Measurements from ENCODE around the gene SUSD5.

DNA sequence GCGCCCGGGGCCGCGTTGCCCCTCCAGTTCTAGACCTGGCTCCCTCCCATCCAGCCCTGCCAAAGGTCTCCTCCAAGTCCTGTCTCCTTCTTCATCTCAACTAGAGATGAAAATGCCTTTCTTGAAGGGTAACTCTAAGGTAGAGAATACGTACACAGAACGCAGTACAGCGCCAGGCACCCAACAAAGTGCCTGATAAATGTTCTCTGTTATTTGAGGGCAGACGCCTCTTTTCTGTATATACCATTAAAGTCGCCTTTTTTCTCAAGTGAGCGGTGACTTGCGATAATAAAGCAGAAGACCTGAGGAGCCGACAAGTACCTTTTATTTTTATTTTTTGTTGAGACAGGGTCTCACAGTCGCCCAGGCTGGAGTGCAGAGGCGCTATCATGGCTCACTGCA lies 104.0 kb downstream of the SUSD5 start:
- TF ChIP-seq, protein P1, sequence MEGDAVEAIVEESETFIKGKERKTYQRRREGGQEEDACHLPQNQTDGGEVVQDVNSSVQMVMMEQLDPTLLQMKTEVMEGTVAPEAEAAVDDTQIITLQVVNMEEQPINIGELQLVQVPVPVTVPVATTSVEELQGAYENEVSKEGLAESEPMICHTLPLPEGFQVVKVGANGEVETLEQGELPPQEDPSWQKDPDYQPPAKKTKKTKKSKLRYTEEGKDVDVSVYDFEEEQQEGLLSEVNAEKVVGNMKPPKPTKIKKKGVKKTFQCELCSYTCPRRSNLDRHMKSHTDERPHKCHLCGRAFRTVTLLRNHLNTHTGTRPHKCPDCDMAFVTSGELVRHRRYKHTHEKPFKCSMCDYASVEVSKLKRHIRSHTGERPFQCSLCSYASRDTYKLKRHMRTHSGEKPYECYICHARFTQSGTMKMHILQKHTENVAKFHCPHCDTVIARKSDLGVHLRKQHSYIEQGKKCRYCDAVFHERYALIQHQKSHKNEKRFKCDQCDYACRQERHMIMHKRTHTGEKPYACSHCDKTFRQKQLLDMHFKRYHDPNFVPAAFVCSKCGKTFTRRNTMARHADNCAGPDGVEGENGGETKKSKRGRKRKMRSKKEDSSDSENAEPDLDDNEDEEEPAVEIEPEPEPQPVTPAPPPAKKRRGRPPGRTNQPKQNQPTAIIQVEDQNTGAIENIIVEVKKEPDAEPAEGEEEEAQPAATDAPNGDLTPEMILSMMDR (IDR thresholded peaks at IDR 0.05): no peak
- no peak for TF ChIP-seq SP1 (CRISPR knock-in tag; conservative IDR thresholded peaks at IDR 0.05)
- no peak for TF ChIP-seq ZNF232 (CRISPR knock-in tag; IDR thresholded peaks at IDR 0.05)
- no peak for TF ChIP-seq ESRRA (CRISPR knock-in tag; IDR thresholded peaks at IDR 0.05; ENCODE audit: borderline replicate concordance)
- TF ChIP-seq, protein P2, sequence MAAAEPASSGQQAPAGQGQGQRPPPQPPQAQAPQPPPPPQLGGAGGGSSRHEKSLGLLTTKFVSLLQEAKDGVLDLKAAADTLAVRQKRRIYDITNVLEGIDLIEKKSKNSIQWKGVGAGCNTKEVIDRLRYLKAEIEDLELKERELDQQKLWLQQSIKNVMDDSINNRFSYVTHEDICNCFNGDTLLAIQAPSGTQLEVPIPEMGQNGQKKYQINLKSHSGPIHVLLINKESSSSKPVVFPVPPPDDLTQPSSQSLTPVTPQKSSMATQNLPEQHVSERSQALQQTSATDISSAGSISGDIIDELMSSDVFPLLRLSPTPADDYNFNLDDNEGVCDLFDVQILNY (CRISPR knock-in tag; IDR thresholded peaks at IDR 0.05): no peak
- TF ChIP-seq ETV6 (CRISPR knock-in tag; IDR thresholded peaks at IDR 0.05): no peak
- TF ChIP-seq TEAD1 (CRISPR knock-in tag; IDR thresholded peaks at IDR 0.05): no peak
- TF ChIP-seq, protein P3, sequence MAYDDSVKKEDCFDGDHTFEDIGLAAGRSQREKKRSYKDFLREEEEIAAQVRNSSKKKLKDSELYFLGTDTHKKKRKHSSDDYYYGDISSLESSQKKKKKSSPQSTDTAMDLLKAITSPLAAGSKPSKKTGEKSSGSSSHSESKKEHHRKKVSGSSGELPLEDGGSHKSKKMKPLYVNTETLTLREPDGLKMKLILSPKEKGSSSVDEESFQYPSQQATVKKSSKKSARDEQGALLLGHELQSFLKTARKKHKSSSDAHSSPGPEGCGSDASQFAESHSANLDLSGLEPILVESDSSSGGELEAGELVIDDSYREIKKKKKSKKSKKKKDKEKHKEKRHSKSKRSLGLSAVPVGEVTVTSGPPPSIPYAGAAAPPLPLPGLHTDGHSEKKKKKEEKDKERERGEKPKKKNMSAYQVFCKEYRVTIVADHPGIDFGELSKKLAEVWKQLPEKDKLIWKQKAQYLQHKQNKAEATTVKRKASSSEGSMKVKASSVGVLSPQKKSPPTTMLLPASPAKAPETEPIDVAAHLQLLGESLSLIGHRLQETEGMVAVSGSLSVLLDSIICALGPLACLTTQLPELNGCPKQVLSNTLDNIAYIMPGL (CRISPR knock-in tag; IDR thresholded peaks at IDR 0.05): no peak
- no peak for TF ChIP-seq TCF7 (CRISPR knock-in tag; IDR thresholded peaks at IDR 0.05; ENCODE audit: low read depth)
